ENCODE measurements around the gene STK11. TPM values are rescaled to one million over a fixed set of nuclear protein-coding genes. Genes with fewer than 3 reads are reported as not detected.

Gene STK11
- total RNA-seq, 4 donors from 2014 or later = 91.5 to 194 (median 149) TPM

GRCh38 chr19:1261538-1261797 lies 55.9 kb downstream of the STK11 start:
- ATAC-seq (no peak), DNase-seq (no peak)
- in situ Hi-C loops (cut with MboI; ENCODE audit: low sequenced_read_pairs in 4 of 4) = no loop called here
- peak overlapping the region; percentile 60 to 93 (median 74) for H3K4me3 ChIP-seq
- H3K27me3 ChIP-seq = no peaks in the 10 kb centered on the region
- peaks cover 0 to 15% of the 10 kb centered on the region in 2 donors for H3K36me3 ChIP-seq
- intact Hi-C loops (cut with DNase I; ENCODE audit: low total_unique reads) = loop anchor here (1.0 kb wide), 1 partner anchor 12 kb away; no protein-coding TSS in a partner anchor
- H3K27ac ChIP-seq = peak overlapping the region; percentile 83 to 99 (median 93)
- H3K4me1 ChIP-seq = peaks cover 46 to 47% of the 10 kb centered on the region in 2 donors
- H3K9me3 ChIP-seq = no peaks in the 10 kb centered on the region
- TF ChIP-seq CTCF (IDR thresholded peaks at IDR 0.05 in 4 of 5, conservative IDR thresholded peaks at IDR 0.05 in 1 of 5) (peak in 3 of 5 experiments; percentile 16 to 52 (median 36)), POLR2A (IDR thresholded peaks at IDR 0.05) (no peak)

- DNase-seq (peak in 1 of 2 donors; percentile 93), ATAC-seq (peak; percentile 20 to 39)
- Histone ChIP-seq H3K27me3 (no peaks in the 10 kb centered on the region), H3K9me3 (no peaks in the 10 kb centered on the region), H3K36me3 (peaks cover 0 to 9% of the 10 kb centered on the region in 2 donors), H3K27ac (peak overlapping the region; percentile 83 to 99 (median 93)), H3K4me3 (peak overlapping the region; percentile 60 to 93 (median 74)), H3K4me1 (peaks cover 48 to 49% of the 10 kb centered on the region in 2 donors)
- TF ChIP-seq CTCF (IDR thresholded peaks at IDR 0.05 in 4 of 5, conservative IDR thresholded peaks at IDR 0.05 in 1 of 5) (no peak), POLR2A (IDR thresholded peaks at IDR 0.05) (no peak)
- in situ Hi-C loops (cut with MboI; ENCODE audit: low sequenced_read_pairs in 4 of 4) = no loop called here
- intact Hi-C loops (cut with DNase I; ENCODE audit: low total_unique reads) = loop anchor here (1.0 kb wide), 1 partner anchor 13 kb away; no protein-coding TSS in a partner anchor
Measured at GRCh38 chr19:1261798-1262622, 56.4 kb downstream of the STK11 start.

GRCh38 chr19:1262623-1263123 lies 57.1 kb downstream of the STK11 start:
- H3K27ac ChIP-seq = peak overlapping the region; percentile 83 to 99 (median 93)
- no peak for ATAC-seq
- no peak for TF ChIP-seq POLR2A (IDR thresholded peaks at IDR 0.05)
- no peak for TF ChIP-seq CTCF (IDR thresholded peaks at IDR 0.05 in 4 of 5, conservative IDR thresholded peaks at IDR 0.05 in 1 of 5)
- H3K4me3 ChIP-seq = no peak overlapping the region
- H3K9me3 ChIP-seq = no peaks in the 10 kb centered on the region
- peaks cover 53 to 55% of the 10 kb centered on the region in 2 donors for H3K4me1 ChIP-seq
- peaks cover 0 to 3% of the 10 kb centered on the region in 2 donors for H3K36me3 ChIP-seq
- no peak for DNase-seq
- intact Hi-C loops (cut with DNase I; ENCODE audit: low total_unique reads) (no loop called here), in situ Hi-C loops (cut with MboI; ENCODE audit: low sequenced_read_pairs in 4 of 4) (no loop called here)
- no peaks in the 10 kb centered on the region for H3K27me3 ChIP-seq

GRCh38 chr19:1263188-1263587 lies 57.6 kb downstream of the STK11 start:
- intact Hi-C loops (cut with DNase I; ENCODE audit: low total_unique reads) = no loop called here
- H3K27me3 ChIP-seq = no peaks in the 10 kb centered on the region
- H3K4me1 ChIP-seq = peaks cover 53 to 60% of the 10 kb centered on the region in 2 donors
- no peaks in the 10 kb centered on the region for H3K36me3 ChIP-seq
- DNase-seq (no peak), ATAC-seq (no peak)
- peak overlapping the region; percentile 83 to 99 (median 93) for H3K27ac ChIP-seq
- in situ Hi-C loops (cut with MboI; ENCODE audit: low sequenced_read_pairs in 4 of 4) = no loop called here
- no peaks in the 10 kb centered on the region for H3K9me3 ChIP-seq
- no peak for TF ChIP-seq POLR2A (IDR thresholded peaks at IDR 0.05)
- no peak for TF ChIP-seq CTCF (IDR thresholded peaks at IDR 0.05 in 4 of 5, conservative IDR thresholded peaks at IDR 0.05 in 1 of 5)
- no peak overlapping the region for H3K4me3 ChIP-seq

Measured in gastrocnemius medialis (tissue), 4 donors.